ENCODE data around the gene RAD50.
"Not testable (repeated sequence)": the region's sequence is repeated elsewhere in the genome, so short reads cannot be mapped to it uniquely, and the experiment has no call there.

Gene RAD50

DNA sequence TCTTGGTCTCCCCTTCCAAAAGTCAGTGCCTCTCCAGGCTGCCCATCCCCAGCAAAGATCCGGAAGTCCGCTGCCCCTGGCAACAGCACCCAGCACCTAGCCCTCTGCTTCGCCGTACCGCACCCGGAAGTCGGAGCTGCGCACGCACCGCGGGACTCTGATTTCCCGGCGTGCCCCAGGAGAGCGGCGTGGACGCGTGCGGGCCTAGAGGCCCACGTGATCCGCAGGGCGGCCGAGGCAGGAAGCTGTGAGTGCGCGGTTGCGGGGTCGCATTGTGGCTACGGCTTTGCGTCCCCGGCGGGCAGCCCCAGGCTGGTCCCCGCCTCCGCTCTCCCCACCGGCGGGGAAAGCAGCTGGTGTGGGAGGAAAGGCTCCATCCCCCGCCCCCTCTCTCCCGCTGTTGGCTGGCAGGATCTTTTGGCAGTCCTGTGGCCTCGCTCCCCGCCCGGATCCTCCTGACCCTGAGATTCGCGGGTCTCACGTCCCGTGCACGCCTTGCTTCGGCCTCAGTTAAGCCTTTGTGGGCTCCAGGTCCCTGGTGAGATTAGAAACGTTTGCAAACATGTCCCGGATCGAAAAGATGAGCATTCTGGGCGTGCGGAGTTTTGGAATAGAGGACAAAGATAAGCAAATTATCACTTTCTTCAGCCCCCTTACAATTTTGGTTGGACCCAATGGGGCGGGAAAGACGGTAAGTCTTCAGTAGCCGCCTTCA lies at the start of gene RAD50:
RAD50 (plus strand) TSS at position 215 of the 715 bp plus-strand sequence; CDS start at position 563, 348 bp downstream.
- in situ Hi-C loops (cut with HindIII; ENCODE audit: low sequenced_read_pairs): no loop called here

DNA sequence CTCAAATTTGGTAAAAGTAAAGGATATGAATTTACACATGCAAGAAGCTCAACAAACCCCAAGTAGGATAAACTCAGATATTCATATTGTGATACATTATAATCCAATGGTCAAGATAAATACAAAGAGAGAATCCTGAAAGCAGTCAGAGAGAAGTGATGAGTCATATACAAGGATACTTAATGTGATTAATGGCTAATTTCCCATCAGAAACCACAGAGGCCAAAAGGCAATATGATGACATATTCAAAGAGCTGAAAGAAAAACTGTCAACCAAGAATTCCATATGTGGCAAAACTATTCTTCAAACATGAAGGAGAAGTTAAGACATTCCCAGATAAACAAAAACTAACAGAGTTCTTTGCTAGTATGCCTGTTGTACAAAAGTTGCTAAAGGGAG lies 46.7 kb upstream of the RAD50 start:
- no peak overlapping the region for H3K4me3 ChIP-seq (ENCODE audit: low read depth, low read length)
- TF ChIP-seq, protein P1, sequence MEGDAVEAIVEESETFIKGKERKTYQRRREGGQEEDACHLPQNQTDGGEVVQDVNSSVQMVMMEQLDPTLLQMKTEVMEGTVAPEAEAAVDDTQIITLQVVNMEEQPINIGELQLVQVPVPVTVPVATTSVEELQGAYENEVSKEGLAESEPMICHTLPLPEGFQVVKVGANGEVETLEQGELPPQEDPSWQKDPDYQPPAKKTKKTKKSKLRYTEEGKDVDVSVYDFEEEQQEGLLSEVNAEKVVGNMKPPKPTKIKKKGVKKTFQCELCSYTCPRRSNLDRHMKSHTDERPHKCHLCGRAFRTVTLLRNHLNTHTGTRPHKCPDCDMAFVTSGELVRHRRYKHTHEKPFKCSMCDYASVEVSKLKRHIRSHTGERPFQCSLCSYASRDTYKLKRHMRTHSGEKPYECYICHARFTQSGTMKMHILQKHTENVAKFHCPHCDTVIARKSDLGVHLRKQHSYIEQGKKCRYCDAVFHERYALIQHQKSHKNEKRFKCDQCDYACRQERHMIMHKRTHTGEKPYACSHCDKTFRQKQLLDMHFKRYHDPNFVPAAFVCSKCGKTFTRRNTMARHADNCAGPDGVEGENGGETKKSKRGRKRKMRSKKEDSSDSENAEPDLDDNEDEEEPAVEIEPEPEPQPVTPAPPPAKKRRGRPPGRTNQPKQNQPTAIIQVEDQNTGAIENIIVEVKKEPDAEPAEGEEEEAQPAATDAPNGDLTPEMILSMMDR (IDR thresholded peaks at IDR 0.05; ENCODE audit: low read depth, low read length, missing control alignments): no peak
- in situ Hi-C loops (cut with HindIII; ENCODE audit: low sequenced_read_pairs): no loop called here
- peak; percentile 54 for DNase-seq (ENCODE audit: low read depth)

More for the DNA sequence above, at the start of gene RAD50:
- TF ChIP-seq, protein P1 (IDR thresholded peaks at IDR 0.05; ENCODE audit: low read depth, low read length, missing control alignments): no peak
- DNase-seq (ENCODE audit: low read depth): peak; percentile 37
- H3K4me3 ChIP-seq (ENCODE audit: low read depth, low read length): peak within 1 kb of the TSS; percentile 80

DNA sequence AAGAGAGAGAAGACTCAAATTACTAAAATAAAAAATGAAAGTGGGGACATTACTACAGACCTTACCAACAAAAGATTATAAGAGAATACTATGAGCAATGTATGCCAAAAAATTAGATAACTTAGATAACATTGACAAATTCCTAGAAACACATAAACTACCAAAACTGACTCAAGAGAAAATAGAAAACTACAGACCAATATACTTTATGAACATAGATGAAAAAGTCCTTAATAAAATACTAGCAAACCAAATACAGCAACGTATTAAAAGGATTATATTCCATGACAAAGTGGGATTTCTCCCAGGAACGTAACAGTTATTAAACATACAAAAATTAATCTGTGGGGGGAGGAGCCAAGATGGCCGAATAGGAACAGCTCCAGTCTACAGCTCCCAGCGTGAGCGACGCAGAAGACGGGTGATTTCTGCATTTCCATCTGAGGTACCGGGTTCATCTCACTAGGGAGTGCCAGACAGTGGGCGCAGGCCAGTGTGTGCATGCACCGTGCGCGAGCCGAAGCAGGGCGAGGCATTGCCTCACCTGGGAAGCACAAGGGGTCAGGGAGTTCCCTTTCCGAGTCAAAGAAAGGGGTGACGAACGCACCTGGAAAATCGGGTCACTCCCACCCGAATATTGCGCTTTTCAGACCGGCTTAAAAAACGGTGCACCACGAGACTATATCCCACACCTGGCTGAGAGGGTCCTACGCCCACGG lies 43.0 kb upstream of the RAD50 start:
- in situ Hi-C loops (cut with HindIII; ENCODE audit: low sequenced_read_pairs); H3K4me3 ChIP-seq (ENCODE audit: low read depth, low read length); DNase-seq (ENCODE audit: low read depth): not testable (repeated sequence)

DNA sequence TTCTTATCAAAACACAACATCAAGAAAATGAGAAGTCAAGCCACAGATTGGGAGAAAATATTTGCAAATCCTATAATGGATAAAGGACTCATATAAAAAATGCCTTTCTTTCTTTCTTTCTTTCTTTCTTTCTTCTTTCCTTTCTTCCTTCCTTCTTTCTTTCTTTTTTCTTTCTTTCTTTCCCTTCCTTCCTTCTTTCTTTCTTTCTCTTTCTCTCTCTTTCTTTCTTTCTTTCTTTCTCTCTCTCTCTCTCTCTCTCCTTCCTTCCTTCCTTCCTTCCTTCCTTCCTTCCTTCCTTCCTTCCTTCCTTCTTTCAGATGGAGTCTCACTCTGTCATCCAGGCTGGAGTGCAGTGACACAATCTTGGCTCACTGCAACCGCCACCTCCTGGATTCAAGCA lies 34.7 kb upstream of the RAD50 start:
- in situ Hi-C loops (cut with HindIII; ENCODE audit: low sequenced_read_pairs): not testable (repeated sequence)

DNA sequence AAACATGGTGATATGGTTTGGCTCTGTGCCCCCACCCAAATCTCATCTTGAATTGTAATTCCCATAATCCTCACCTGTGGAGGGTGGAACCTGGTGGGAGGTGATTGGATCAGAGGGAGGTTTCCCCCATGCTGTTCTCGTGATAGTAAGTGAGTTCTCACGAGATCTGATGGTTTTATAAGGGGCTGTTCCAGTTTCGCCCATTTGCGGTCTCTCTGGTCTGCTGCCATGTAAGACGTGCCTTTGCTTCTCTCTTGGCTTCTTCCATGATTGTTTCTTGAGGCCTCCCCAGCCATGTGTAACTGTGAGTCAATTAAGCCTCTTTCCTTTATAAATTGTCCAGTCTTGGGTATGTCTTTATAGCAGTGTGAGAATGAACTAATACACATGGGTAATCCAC lies 31.9 kb upstream of the RAD50 start:
- H3K4me3 ChIP-seq (ENCODE audit: low read depth, low read length); DNase-seq (ENCODE audit: low read depth); in situ Hi-C loops (cut with HindIII; ENCODE audit: low sequenced_read_pairs): not testable (repeated sequence)

More for the DNA sequence above, 34.7 kb upstream of the RAD50 start:
- not testable (repeated sequence) for DNase-seq (ENCODE audit: low read depth); H3K4me3 ChIP-seq (ENCODE audit: low read depth, low read length)

DNA sequence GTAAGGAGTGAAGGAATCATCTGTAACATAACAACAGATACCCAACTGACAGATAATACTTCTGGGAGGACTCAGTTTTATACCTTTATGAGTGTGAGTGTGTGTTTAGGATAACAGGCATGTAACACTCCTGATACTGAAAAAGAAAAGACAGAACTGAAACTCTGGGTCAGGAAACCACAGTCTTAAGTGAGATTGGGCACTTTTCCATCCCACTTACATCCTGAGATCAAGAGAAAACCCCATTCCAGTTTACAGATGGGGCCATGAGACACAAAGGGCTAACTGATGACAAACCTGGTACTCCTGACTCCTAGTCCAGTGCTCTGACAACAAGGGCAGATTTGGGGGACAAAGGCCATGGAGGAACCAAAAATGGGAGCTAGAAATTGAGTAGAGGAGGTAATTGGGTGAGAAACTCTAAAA lies 31.5 kb upstream of the RAD50 start:
- TF ChIP-seq, protein P1 (IDR thresholded peaks at IDR 0.05; ENCODE audit: low read depth, low read length, missing control alignments): no peak
- H3K4me3 ChIP-seq (ENCODE audit: low read depth, low read length): no peak overlapping the region
- DNase-seq (ENCODE audit: low read depth): no peak
- in situ Hi-C loops (cut with HindIII; ENCODE audit: low sequenced_read_pairs): no loop called here

DNA sequence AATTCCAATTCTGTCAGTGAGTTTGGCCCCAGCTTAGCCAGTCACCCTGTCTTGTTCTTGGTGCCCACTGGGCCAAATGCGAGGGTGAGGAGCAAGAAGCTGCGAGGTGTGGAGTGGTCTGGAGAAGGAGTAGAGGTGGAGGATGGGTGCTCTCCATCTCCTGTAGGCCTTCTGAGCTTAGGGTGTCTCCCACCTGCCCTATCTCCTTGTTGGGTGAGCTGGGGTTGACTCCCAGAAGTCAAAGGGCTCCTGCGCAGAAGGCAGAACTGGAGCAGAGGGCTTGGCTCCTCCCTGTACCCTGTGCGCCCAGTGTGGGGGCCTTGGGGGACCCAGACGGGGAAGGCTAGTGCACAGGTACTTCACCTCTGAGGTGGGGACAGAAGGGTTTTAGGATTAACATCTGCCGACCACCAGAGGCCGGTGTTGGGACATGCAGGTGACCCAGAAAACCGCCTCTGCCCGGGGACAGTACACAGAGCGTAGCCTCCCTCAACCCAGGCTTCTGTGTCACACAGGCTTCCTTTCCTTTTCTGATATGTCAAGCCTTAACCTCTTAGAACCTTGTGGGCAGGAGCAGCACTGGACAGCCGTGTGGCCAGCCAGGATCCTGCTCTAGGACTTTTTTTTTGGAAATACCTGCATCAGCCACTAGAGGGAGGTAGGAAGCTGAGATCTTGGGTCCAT lies 30.3 kb upstream of the RAD50 start:
- in situ Hi-C loops (cut with HindIII; ENCODE audit: low sequenced_read_pairs): no loop called here
- H3K4me3 ChIP-seq (ENCODE audit: low read depth, low read length): no peak overlapping the region
- TF ChIP-seq, protein P1 (IDR thresholded peaks at IDR 0.05; ENCODE audit: low read depth, low read length, missing control alignments): peak; percentile 88
- peak; percentile 29 for DNase-seq (ENCODE audit: low read depth)

Data from astrocyte of the cerebellum (primary cell).